ENCODE measurements around the gene PTPRT.

- TF ChIP-seq EZH2 (optimal IDR thresholded peaks at IDR 0.05; ENCODE audit: low read depth, low read length), result no peak
- TF ChIP-seq, protein P1, sequence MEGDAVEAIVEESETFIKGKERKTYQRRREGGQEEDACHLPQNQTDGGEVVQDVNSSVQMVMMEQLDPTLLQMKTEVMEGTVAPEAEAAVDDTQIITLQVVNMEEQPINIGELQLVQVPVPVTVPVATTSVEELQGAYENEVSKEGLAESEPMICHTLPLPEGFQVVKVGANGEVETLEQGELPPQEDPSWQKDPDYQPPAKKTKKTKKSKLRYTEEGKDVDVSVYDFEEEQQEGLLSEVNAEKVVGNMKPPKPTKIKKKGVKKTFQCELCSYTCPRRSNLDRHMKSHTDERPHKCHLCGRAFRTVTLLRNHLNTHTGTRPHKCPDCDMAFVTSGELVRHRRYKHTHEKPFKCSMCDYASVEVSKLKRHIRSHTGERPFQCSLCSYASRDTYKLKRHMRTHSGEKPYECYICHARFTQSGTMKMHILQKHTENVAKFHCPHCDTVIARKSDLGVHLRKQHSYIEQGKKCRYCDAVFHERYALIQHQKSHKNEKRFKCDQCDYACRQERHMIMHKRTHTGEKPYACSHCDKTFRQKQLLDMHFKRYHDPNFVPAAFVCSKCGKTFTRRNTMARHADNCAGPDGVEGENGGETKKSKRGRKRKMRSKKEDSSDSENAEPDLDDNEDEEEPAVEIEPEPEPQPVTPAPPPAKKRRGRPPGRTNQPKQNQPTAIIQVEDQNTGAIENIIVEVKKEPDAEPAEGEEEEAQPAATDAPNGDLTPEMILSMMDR (IDR thresholded peaks at IDR 0.05; ENCODE audit: low read length), result no peak
Measured at GRCh38 chr20:42443200-42443599, 746.5 kb downstream of the PTPRT start.

All from MM.1S (cell line).